ENCODE data around the gene GRK5.
A peak's percentile ranks its signal among the peaks of the same experiment; 100 is the strongest.

Gene GRK5

DNA sequence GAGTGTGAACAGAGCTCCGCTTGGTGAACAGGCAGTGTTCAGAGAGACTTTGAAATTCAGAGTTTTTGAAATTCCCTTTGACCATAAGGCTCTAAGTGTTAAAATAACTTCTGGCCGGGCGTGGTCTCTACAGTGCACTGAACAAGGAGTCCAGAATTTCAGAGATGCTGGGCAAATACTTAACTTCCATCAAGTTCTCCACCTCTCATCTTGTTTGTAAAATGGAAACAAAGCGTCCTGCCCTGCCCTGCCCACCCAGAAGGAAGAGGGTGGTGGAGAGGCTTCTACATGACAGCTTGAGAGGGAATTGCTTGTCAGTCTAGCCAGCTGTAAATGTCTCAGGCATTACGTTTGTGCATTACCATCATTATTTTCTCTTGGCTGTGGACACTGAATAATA is 232.6 kb downstream of the GRK5 start:
- H3K27ac ChIP-seq: no peak overlapping the region

DNA sequence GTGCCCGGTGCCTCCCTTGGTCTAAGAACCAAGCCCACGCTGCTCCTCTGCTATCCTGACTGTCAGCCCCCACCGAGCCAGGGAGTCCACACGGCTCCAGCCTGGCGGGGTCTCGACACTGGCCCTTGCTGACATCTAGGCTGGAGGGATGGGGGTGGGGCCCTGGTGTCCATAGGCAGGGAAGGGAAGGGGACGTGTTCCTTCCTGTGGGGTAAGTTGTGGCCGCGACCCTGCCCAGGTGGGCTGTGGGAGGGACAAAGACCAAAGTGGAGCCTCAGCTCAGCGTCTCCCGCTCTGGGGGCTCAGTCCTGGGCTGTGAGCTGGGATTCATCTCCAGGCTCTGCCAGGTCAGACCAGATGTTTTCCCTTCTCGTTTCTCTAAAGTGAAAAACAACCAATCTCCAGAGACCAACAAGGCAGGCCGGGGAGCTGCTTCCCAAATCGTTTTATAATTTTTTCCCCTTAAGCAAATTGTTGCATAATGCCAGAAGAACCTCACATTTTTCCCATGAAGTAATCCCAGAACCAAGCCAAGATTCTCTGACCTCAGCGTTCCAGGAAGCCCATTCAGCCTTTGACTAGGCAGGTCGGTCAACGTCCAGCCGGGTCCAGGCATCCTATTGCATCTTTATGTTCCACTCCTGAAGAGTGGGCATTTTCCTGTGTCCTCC is 233.9 kb downstream of the GRK5 start:
- no peak overlapping the region for H3K4me3 ChIP-seq

More for the DNA sequence above, 232.6 kb downstream of the GRK5 start:
- H3K4me3 ChIP-seq: no peak overlapping the region

DNA sequence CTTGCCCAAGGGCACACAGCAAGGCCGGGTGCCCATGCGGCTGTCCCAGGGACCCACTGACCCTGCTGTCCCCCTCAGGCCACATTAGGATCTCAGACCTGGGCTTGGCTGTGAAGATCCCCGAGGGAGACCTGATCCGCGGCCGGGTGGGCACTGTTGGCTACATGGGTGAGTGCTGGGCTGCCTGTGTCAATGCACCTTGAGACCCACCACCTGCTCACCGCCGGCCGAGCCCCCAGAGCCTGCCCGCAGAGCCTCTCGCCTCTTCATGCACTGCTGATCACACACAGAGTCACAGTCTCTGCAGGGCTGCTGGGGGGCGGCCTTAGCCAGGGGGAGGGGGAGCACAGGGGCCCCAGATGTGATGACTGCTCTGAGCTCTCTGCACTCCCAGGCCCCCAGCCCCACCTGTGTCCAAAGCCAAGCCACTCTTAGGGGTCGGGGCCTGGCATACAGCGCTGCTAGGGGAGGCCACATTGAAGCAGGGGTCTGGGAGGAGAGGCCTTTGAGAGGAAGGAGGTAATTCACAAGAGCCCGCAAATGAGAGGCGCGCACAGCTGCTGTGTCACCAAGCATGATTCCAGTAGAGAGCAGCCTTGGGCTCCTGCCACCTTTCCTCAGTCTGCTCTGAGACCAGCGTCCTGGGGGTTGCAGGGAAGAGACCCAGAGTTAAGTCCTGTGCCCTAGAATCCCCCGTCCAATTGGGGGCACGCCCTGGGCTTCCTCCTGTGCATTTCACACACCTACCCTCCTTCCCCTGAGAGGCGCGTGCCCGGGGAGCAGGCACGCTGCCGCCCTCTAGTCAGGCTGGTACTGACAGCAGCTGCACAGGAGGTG is 234.8 kb downstream of the GRK5 start:
- Histone ChIP-seq H3K27ac (peak overlapping the region in 5 of 21 experiments; percentile 26 to 70 (median 42)), H3K4me3 (no peak overlapping the region)

More for the DNA sequence above, 233.9 kb downstream of the GRK5 start:
- peak overlapping the region in 8 of 21 experiments; percentile 11 to 81 (median 58) for H3K27ac ChIP-seq

DNA sequence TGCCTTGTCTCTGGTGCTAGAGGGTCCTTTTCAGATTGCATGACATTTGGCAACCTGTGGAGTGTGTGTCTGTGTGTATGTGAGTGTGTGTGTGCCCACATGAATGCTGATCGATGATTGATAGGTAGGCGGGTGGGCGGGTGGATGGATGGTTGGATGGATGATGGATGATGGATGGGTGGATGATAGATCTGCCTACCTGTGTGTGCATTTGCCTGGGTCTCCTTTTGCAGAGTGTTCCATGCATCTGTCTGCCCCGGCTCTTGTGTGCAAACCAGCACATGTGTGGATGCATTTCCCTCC is 235.3 kb downstream of the GRK5 start:
- H3K27ac ChIP-seq: peak overlapping the region in 1 of 21 experiments; percentile 26

DNA sequence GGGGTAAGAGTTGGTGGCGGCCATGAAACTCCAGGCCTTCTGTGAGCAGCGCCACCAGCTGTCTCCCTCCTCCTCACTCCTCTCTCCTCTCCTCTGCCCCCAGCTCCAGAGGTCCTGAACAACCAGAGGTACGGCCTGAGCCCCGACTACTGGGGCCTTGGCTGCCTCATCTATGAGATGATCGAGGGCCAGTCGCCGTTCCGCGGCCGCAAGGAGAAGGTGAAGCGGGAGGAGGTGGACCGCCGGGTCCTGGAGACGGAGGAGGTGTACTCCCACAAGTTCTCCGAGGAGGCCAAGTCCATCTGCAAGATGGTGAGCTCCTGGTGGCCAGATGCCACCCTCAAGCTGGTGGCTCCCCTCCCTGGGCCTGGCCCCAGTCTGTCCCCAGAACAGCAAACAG is 236.1 kb downstream of the GRK5 start:
- H3K27ac ChIP-seq: no peak overlapping the region

More for the DNA sequence above, 235.3 kb downstream of the GRK5 start:
- no peak overlapping the region for H3K4me3 ChIP-seq

DNA sequence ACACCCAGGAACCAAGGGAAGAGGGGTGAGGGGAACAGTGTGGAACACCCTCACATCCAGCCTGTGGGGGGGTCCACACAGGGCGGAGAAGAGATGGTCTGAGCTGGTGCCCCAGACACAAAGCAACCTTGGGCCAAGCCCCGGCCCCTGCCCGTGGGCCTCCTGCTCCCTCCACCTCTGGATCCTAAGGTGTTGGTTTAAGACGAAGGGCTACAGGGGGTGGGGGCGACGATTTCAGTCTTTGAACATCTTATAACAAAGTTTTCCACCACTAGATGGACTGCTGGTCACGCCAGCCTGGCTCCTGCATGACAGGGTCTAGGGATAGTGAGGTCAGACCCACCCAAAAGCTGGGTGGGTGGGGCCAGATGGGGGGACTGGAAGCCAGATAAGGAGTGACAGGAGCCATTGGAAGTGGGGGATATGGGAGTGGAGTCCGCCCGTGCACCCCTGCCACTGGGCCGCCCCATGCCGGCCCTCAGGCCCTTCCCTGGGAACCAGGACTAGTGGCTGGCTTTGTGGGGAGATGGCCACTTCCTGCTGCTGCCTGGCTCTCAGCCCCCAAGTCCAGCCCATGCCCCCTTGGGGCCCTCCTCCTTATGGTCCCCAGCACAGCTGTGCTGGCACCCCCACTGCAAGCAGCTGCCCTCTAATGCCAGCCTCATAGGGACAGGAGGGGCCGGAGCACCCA is 236.7 kb downstream of the GRK5 start:
- Histone ChIP-seq H3K27ac (peak overlapping the region in 1 of 21 experiments; percentile 20), H3K4me3 (no peak overlapping the region)

More for the DNA sequence above, 236.1 kb downstream of the GRK5 start:
- no peak overlapping the region for H3K4me3 ChIP-seq

DNA sequence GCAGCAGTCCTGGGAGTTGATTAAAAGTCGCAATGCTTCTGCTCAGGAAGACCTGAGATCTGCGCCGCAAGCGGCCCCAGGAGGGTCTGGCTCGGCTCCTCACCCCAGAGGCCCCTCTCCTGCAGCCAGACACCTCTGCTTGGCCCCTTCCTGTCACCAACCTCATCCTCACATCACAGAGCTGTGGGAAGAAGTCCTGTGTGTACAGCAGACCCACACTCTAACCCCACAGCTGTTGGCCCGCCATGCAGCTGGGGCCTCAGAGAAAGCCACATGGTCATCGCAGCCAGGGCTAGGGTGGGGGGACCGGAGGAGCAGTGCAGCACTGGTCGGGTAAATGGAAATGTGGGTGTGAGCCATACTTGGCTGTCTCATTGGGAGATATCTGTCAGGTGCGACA is 237.5 kb downstream of the GRK5 start:
- Histone ChIP-seq H3K27ac (peak overlapping the region in 1 of 21 experiments; percentile 20), H3K4me3 (no peak overlapping the region)

DNA sequence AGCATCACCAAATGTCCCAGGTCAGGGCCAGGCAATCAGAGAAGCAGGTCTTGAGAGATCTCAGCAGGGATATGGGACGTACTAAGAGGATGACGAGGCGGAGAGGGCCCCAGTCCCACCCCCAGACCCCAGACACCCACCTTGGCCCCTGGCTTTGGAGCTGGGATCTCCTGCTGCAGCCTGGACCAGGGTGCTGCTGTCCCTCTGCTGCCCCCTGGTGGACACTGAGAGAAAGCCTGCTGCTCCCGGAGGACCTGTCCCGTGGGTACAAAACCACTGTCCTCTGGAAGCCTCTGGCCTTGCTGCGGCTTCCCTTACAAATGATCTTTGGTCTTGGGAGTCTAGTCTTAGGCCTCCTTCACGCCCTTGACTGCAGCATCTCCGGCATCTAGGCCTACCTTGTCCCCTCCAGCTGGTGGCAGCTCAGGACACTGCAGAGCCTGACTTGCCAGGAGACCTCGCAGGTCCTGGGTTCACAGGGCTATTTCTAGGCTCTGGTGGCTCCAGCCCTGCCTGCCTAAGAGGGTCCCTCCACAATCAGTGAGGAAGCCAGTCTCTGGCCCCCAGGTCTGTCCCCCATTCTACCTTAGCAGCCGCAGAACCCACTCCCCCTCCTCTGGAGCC is 238.1 kb downstream of the GRK5 start:
- no peak overlapping the region for H3K4me3 ChIP-seq
- peak overlapping the region in 1 of 21 experiments; percentile 16 for H3K27ac ChIP-seq

DNA sequence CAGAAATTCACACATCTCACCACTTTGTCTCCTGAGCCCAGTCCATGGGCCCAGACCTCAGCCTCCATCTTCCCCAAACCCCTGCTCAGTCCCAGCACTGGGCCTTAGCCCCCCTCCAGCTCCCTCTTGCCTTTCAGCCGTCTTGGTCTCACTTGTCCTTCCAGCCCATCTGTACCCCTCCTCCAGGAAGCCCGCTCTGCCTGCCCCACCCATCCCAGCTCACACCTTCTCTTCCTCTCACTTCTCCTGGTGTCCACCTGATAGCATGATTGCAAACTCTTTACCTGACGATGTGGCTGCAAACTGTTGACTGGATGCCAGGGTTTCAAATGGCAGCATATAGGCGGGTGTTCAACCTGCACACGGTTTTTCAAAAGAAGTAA is 238.6 kb downstream of the GRK5 start:
- H3K27ac ChIP-seq: peak overlapping the region in 1 of 21 experiments; percentile 16

DNA sequence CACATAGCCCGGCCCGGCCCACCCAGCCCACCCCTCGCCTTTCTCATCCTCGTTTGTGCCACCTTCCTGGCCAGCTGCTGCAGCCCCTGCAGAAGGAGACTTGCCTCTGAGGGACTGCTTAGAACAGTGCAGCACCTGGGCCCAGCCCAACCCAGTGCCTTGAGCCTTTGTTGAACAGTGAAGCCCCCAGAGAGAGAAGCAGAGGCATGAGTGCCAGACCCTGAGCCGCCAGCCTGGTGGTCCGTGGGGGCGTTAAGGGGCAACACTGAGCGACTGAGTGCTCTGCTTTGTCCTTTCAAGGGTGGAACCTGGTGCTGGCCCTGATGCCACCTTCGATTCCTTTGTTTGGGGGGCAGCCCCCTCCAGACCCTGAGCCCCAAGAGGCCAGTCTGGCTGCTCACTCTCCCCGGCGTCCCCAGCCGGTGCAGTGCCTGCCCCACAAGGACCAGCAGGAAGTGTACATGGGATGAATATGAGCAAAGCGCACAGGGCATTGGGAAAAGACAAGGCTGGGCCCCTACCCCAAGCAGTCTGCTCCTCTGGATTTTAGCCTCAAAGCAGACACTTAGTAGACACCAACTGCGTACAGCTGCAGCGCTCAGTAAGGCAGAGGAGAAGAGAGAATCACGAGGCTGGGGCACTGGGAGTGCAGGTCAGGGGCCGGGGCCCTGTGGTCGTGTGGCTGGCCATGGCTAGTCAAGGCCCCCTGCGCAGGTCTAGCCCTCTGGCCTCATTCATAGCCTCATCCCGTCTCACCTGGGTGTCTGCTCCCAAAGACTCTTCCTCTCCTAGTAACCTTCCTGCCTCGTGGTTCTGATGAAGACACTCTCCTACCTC is 239.3 kb downstream of the GRK5 start:
- H3K4me3 ChIP-seq: no peak overlapping the region
- no peak overlapping the region for H3K27ac ChIP-seq

More for the DNA sequence above, 238.6 kb downstream of the GRK5 start:
- H3K4me3 ChIP-seq: no peak overlapping the region

DNA sequence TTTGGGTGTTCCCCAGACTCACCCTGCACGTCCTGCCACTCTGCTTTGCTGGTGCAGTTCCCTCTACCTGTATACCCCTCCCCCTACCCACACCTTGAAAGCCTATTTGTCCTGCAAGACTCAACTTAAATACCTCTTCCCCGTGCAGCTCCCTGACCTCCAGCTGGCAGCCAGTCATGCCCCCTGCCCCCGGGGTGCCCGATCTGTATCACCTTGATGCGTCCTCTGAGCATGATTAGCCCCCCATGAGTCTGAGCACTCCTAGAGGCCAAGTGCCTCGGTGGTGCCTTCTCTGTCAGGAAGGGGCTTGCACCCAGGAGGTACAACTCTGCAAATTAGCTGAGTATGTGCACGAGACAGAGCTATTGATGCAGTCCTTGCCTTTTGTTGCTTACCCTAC is 240.1 kb downstream of the GRK5 start:
- Histone ChIP-seq H3K4me3 (no peak overlapping the region), H3K27ac (no peak overlapping the region)

DNA sequence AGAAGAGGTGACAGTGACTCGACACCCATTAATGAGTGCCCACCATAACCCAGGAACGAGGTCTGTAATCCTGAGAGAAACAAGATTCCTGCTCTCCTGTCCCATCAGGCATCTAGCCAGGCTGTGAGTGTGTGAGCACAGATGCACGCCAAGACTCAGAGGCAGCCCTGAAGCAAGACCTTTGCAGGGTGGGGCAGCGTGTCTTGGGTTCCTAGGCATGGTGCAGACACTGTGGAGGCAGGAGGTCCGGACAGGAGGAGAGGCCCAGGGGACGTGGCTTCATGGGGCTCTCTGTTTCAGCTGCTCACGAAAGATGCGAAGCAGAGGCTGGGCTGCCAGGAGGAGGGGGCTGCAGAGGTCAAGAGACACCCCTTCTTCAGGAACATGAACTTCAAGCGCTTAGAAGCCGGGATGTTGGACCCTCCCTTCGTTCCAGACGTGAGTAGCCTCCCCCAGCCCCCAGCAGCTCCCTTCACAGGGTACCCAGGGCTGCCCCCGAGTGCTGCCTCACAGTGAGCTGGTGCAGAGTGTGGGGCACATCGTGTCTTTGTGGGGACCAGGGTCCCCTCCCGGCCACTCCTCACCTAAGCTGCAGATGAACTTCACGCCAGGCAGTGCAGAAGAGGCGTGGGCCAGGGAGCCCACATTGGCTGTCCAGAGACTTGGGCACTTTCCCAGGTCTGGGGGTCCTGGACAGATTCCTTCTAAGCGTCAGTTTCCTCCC is 240.6 kb downstream of the GRK5 start:
- Histone ChIP-seq H3K27ac (no peak overlapping the region), H3K4me3 (no peak overlapping the region)

DNA sequence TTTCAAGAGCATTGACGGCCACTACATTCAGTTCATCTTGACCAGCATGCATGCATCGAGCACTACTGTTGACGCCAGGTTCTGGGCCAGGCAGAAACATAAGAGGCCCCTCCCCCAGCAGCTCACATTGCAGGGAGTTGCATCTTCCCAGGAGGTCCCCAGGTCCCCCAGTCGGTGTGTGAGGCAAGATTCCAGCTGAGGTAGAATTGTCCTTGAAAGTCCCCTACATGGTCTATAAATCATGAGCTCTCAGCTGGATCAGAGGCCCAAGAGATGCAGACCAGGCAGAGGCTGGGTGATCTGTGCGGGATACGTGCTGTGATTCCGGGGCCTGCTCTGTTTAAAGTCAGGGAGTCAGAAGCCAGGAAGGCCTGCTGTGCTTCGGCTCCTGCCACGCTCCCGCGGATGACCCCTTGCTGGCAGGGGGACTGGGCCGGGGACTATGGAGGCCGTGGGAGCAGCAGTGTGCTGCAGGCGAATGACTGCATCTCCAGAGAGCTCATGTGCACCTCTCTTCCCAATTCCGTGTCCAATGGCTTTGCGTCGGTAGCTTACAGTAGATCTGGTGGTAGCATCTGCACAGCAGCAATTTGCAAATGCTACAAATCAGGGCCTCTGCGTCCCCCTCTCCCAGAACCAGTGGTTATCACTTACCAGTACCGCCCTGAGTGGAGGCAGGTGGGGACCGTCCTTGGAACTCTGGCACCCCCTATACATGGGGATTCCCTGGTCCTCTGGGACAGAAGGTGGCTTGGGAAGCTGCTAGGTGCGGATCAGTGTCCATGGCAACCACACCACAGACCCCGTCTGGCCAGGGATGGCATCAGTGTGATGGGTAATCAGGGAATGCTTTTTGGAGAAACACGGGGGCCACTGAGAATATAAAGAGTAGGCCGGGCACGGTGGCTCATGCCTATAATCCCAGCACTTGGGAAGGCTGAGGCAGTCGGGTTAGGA is 241.5 kb downstream of the GRK5 start:
- H3K27ac ChIP-seq: peak overlapping the region in 3 of 21 experiments; percentile 2 to 54 (median 27)
- H3K4me3 ChIP-seq: no peak overlapping the region

DNA sequence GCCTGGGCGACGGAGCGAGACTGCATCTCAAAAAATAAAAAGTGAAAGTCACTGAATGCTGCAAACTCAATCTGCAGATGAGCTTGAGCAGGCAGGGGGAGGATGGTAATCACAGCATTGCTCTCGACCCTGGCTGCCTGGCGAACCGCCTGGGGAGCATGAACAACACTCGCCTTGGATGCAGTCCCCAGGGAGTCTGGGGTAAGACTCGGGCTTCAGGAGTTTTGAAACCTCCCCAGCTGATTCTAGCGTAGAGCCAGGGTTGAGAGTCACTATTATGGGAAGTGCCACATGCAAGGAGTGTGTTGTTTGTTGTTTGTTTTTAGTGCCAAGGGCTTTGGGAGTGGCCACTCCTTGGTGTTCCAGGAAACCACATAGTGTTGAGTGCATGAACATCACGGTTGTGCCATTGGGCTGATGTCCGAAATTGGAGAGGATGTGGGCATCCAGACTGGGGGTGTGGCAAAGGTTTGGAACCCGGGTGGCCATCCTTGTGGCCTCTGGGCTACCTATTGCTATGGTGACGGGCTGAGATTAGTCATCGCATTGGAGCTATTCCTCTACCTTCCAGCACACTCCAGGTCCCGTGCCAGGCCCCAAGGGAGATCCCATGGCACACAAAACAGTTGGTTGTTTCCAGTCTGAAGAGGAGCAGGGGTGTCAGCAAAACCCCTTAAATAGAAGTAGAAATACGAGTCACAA is 242.5 kb downstream of the GRK5 start:
- Histone ChIP-seq H3K4me3 (no peak overlapping the region), H3K27ac (peak overlapping the region in 3 of 21 experiments; percentile 37 to 71 (median 59))

DNA sequence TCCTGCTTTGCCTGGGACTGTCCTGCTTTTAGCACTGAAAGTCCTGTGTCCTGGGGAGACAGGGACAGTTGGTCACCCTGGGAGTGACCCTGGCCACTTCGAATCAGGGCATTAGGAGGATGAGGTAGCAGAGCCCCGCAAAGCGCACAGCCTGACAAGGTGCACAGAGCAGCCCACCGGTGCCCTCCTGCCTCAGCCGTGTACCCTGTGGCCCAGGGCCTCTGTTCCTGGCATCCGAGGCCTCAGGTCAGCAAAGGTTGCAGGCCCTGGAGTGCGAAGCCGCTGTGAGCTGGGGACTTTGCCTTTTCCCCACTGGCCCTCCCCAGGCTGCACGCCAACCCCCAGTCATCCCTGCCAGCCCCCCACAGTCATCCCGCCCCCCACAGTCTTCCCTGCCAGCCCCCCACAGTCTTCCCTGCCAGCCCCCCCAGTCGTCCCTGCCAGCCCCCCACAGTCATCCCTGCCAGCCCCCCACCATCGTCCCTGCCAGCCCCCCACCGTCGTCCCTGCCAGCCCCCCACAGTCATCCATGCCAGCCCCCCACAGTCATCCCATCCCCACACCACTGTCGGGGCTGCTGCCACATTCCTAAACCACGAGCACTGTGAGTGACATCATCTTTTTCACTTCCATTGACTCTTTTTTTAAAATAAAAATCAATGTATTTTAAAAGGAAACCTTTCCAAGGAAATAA is 243.4 kb downstream of the GRK5 start:
- Histone ChIP-seq H3K4me3 (no peak overlapping the region), H3K27ac (peak overlapping the region in 4 of 21 experiments; percentile 37 to 71 (median 59))

DNA sequence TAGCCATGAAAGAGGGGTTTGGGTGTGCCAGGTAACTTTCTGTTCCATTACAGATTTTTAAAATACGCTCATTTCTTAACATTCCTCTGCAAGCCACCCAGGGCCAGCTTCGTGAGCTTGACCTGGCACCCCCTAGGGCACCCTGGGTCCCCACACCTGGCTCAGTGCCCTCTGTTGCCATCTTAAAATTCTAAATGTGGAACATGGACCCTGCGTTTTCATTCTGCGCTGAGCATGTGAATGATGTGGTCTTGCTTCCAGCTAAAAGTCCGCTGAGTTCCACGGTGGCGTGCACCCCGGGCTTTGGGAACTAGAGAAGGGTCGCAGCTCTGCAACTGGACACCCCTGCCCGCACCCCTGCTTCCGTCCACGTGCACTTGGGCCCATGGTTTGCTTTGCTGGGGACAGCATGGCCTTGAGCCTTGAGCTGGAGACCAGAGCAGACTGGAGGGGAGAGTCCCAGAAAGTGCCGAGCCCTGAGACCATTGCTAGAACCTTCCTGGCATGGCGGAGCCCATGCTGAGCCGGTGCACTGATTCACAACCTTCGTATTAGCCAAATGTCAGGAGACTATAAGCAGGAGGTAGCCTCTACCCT is 244.0 kb downstream of the GRK5 start:
- no peak overlapping the region for H3K4me3 ChIP-seq
- no peak overlapping the region for H3K27ac ChIP-seq

Data from skin epidermis (tissue), 12 donors.